GM19452 (cell line): ENCODE data around the gene APBB2.
"Not testable (repeated sequence)": the region's sequence is repeated elsewhere in the genome, so short reads cannot be mapped to it uniquely, and the experiment has no call there.

Source experiments
- ATAC-seq: cut with Tn5 transposase; IDR thresholded peaks from one replicate; pipeline ENCODE4 v1.9.1; 2021; ENCODE audit not compliant: unreplicated experiment

The APBB2 gene

GRCh38 chr4:41160012-41160789 is 54.1 kb downstream of the APBB2 start:
- ATAC-seq = no peak

DNA sequence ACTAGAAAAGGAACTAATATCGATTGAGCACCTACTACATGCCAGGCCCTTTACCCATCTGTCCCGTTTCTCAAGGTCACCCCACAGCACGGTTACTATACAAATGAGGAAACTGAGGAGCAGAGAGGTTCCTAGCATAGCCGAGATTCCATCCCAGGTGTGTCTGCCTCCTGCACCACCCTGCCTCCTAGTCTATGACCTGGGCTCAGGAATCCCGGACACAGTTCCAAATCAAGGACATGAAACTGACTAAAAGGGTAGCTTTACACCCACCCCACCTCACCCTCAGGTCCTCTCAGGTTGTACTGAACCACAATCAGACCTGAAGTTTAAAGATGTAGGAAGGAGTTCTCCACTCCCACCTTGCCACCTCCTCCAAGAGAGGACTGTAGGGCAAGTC is 55.6 kb downstream of the APBB2 start:
- no peak for ATAC-seq

DNA sequence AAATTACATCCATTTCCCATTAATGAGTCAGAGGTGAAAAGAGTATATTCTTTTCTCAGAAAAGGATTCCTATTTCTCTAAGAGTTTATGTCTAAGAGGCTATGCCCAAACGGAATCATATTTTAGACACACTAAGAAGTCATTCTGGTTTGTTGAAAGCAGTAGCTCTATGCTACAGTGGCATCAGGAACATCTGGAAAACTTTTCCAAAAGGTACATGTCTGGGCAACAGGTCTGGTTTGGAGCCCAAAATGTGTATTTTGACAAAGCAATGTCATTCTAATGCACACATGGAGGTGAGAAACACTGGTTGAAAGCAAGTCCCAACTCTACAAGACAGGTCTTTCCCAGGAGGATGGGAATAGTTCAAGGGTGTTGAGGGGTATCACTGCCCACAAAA is 56.1 kb downstream of the APBB2 start:
- no peak for ATAC-seq

DNA sequence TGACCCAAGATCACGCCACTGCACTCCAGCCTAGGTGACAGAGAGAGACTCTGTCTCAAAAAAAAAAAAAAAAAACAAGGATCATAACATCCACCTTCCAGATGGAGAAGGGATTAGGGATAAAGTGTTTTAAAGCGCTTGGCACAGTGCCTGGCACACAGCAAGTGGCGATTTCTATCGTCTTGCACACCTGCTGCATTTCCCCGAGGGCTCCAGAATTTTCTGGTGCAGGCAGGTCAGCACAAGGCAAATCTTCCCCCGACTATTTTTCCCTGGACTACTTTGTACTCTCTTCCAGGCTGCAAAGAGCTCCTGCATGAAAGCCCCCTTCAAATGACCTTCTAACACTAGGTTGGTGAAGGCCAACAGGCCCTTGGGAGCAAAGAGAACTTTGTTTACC is 57.3 kb downstream of the APBB2 start:
- no peak for ATAC-seq

GRCh38 chr4:41156574-41156973 is 57.8 kb downstream of the APBB2 start:
- no peak for ATAC-seq

- ATAC-seq = no peak
Observed at GRCh38 chr4:41155194-41155830, 59.0 kb downstream of the APBB2 start.

- ATAC-seq = no peak
Observed at GRCh38 chr4:41154814-41155177, 59.5 kb downstream of the APBB2 start.

DNA sequence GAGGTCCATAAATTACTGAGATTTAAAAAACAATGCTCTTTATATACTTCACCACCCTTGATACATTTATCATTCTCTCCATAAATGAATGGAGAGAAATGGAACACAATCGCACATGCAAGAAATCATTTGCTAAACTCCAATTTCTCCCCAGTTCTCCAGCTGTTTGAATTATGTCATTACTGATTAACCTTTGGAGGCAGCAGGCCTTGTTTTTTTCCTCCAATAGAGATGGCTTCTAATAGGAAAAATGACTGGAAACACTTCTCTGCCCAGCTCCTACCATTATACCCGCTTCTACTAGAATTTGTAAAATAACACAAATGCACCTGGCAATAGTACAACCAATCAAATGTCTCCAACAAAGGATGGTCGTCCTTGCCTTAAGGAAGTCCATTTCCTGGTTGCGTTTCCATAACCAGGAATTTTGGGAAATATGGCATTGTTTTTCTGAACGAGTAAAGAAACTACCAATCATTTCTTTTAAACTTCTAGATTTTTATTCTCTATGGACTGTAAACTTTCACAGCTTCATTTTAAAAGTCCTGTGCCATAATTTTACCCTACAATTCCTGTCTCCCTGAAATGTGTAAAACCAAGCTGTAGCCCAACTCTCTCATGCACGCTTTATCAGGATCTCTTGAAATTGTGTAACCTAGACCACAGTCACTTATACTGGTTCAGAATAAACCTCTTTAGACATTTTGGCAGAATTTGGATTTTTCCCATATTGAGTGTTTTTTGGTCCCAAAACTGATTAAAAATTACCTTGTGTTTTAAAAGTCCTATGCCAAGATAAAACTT is 60.1 kb downstream of the APBB2 start:
- ATAC-seq = no peak

DNA sequence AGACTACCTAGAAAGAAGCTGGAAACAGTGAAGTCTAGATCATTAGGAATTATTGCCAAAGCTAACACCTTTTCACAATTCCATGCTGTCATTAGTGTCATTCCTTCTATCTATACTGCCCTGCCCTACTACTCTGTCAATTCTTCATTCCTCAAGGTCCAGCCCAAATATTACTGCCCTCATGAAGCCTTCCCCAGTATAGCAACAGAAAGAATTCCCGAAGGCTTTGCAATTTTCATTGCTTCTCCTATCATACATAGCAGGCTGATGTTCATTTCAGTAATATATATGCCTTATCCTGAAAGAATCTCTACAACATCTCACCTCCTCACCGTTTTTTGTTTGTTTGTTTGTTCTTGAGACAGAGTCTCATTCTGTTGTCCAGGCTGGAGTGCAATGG is 63.9 kb downstream of the APBB2 start:
- no peak for ATAC-seq

DNA sequence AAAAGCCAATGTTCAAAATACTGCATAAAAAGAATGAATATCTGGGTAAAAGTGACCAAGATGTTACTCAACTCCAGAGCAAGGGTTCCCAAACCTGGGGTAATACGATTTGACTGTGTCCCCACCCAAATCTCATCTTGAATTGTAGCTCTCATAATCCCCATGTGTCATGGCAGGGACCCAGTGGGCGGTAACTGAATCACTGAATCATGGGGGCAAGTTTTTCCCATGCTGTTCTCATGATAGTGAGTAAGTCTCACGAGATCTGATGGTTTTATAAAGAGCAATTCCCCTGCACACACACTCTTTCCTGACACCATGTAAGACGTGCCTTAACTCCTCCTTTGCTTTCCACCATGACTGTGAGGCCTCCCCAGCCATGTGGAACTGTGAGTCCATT is 64.8 kb downstream of the APBB2 start:
- ATAC-seq = not testable (repeated sequence)

- no peak for ATAC-seq
Observed at GRCh38 chr4:41148931-41149330, 65.4 kb downstream of the APBB2 start.

DNA sequence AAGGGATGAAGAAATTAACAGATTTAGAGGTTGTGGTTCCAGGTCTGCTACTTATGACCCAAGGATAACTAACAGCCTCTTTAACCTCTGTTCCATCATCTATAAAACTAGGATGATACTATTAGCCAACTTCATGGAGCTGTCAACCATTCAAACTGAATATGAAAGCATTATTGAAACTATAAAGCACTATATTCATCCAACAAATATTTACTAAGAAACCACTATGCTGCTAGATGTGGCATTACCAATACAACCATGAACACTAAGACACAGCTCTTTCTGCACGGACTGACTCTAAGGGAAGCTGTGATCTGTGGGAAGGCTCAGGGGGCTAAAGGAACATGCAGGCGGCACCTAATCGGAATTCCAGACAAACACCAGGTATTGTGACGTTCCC is 66.0 kb downstream of the APBB2 start:
- no peak for ATAC-seq

GRCh38 chr4:41147570-41147969 is 66.8 kb downstream of the APBB2 start:
- ATAC-seq = not testable (repeated sequence)

GRCh38 chr4:41146716-41147506 is 67.4 kb downstream of the APBB2 start:
- no peak for ATAC-seq

GRCh38 chr4:41146196-41146595 is 68.1 kb downstream of the APBB2 start:
- no peak for ATAC-seq

DNA sequence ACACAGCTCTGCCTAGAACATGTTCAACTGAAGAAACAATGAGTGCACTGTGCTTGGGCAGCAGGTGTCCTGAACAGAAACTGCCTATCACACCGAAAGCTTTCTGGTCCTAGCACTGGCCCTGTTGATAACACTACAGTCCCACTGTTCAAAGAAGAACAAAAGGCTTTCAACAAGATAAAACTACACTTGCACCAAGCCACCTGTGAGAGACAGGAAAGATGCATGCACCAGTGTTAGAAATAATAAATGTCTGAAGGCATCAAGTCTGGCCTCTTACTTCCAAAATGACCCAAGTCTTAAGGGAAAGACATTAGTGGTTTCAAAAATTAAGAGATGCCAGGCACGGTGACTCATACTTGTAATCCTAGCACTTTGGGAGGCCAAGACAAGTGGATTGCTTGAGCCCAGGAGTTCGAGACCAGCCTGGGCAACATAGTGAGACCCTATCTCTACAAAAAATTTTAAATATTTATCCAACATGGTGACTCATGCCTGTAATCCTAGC is 68.7 kb downstream of the APBB2 start:
- no peak for ATAC-seq

DNA sequence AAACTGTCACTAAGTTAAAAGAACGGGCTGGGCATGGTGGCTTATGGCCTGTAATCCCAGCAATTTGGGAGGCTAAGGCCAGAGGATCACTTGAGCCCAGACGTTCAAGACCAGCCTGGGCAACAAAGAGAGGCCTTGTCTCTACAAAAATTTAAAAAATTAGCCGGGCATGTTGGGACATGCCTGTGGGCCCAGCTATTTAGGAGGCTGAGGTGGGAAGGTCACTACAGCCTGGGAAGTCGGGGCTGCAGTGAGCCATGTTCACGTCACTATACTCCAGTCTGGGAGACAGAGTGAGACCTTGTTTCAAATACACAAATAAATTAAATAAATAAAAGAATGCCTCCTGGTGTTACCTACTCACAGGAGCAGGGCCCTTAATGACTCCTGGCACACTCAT is 69.5 kb downstream of the APBB2 start:
- no peak for ATAC-seq

GRCh38 chr4:41144040-41144379 is 70.3 kb downstream of the APBB2 start:
- no peak for ATAC-seq

DNA sequence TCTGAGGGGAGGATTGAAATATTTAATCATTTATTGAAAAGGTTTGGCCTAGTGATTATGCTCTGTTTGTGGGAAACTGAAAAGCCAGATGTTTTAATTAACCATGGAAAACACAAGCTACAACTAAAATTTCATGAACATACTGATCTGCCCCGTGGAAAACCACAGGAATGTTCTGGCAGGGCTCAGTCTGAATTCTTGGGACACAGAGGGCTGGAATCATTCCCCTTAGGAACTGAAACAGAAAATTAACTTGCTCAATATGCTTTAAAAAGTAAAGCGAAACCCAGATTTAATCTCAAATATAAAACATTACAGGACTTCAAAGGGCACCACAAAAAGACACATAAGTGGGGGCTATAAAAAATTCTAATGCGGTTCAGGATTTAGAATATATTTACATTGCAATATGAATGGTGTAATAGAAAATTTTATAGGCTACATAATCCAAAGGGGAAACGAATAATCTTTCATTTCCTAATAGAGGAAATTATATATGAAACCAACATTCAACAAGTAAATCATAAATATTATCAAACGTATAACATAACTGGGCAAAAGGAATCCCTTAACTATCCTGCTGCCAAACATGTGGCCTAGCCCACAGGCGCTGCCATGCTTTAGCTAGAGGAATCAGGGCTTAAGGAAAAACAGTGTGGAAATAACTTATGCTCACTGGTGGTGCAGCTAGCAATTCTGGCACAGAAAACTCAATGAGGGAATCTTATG is 70.9 kb downstream of the APBB2 start:
- ATAC-seq = no peak
